ENCODE data around the gene CFAP299.

DNA sequence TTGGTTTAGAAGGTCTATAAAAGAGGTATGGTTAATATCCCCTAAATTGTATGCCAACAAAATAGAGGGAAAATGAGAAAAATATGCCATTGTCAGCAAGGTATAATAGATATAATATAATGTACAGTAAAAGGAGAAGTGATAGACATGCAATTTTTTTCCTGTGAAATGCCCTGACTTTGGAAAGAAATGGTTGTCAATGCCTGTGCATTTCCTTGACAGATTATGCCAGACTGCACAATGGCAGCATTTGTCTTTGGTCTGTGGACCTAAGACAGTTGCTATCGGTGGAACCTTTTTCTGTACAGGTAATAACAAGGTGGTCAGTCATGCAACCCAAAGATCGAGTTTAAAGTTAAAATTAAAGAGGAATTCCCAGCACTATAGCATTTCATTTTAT lies 301.7 kb downstream of the CFAP299 start:
- TF ChIP-seq ZNF274 (IDR thresholded peaks at IDR 0.05; ENCODE audit: low read depth, low read length) (no peak), SUZ12 (IDR thresholded peaks at IDR 0.05; ENCODE audit: extremely low read depth, insufficient read depth, insufficient read length) (no peak)
